SU-DHL-6 (cell line): Measurements from ENCODE around the gene PLCL1.

Source experiments
- H2AFZ ChIP-seq: fragments of 200-600 bp; sonication (generic); 2 replicates; pipeline ENCODE4 v1.6.1; 2014; ENCODE audit warnings: low read depth, mild to moderate bottlenecking, moderate library complexity, mixed read lengths, antibody characterized with exemption, low read length; ENCODE audit not compliant: severe bottlenecking
- H3F3A ChIP-seq: fragments of 200-600 bp; shearing (Covaris generic); 2 replicates; pipeline ENCODE4 v1.6.0; 2016; ENCODE audit warnings: antibody characterized with exemption, mild to moderate bottlenecking; ENCODE audit not compliant: insufficient read depth
- H3K27ac ChIP-seq: fragments of 200-600 bp; sonication (generic); 2 replicates; pipeline ENCODE4 v1.5.1; 2016; ENCODE audit warnings: low read depth, mild to moderate bottlenecking, low read length, moderate library complexity, mixed read lengths
- H3K27me3 ChIP-seq: fragments of 200-600 bp; sonication (generic), shearing (Covaris generic); 2 replicates; pipeline ENCODE4 v1.6.0; 2014; ENCODE audit warnings: mild to moderate bottlenecking, low read length
- H3K36me3 ChIP-seq: fragments of 200-600 bp; sonication (generic); 2 replicates; pipeline ENCODE4 v1.6.1; 2014; ENCODE audit warnings: mild to moderate bottlenecking, low read length, mixed read lengths
- H3K4me2 ChIP-seq: fragments of 300-600, 200-600 bp; shearing (Covaris generic), sonication (generic); 2 replicates; pipeline ENCODE4 v1.6.0; 2014; ENCODE audit warnings: low read length, low read depth, mild to moderate bottlenecking; ENCODE audit not compliant: poor library complexity, severe bottlenecking
- H3K4me3 ChIP-seq: fragments of 200-600 bp; sonication (generic); 2 replicates; pipeline ENCODE4 v1.5.1; 2014; ENCODE audit warnings: antibody characterized with exemption, low read length, mild to moderate bottlenecking, mixed read lengths; ENCODE audit not compliant: insufficient read depth, poor library complexity, severe bottlenecking
- H3K79me2 ChIP-seq: fragments of 200-600 bp; sonication (generic); 2 replicates; pipeline ENCODE4 v1.6.1; 2014; ENCODE audit warnings: mild to moderate bottlenecking, low read length, moderate library complexity; ENCODE audit not compliant: insufficient read depth
- H3K9ac ChIP-seq: fragments of 200-600 bp; sonication (generic); 2 replicates; pipeline ENCODE4 v1.7.0; 2014; ENCODE audit warnings: mild to moderate bottlenecking, low read length
- H3K9me2 ChIP-seq: fragments of 200-600 bp; sonication (generic); replicated peaks from 2 replicates; pipeline ENCODE4 v1.6.1; 2014; ENCODE audit warnings: low read length; ENCODE audit not compliant: insufficient read depth
- H3K9me3 ChIP-seq: fragments of 200-600 bp; sonication (generic); 2 replicates; pipeline ENCODE4 v1.6.1; 2014; ENCODE audit warnings: low read length, mixed read lengths; ENCODE audit not compliant: insufficient read depth
- H4K20me1 ChIP-seq: fragments of 200-600 bp; sonication (generic); 2 replicates; pipeline ENCODE4 v1.6.1; 2014; ENCODE audit warnings: low read depth, mild to moderate bottlenecking, antibody characterized with exemption, low read length, moderate library complexity, mixed read lengths
- EZH2phosphoT487 ChIP-seq: fragments of 200-600 bp; sonication (generic), shearing (Covaris generic); conservative IDR thresholded peaks from 2 replicates; pipeline ENCODE4 v1.6.1; 2018; ENCODE audit warnings: mild to moderate bottlenecking, antibody characterized with exemption, low read length, moderate library complexity, mixed read lengths
- TF ChIP-seq, protein P1 (sequence below): fragments of 200-600 bp; sonication (generic); IDR thresholded peaks from one replicate; pipeline ENCODE4 v1.5.1; 2017; ENCODE audit warnings: antibody characterized with exemption, mild to moderate bottlenecking, low read length, moderate library complexity; ENCODE audit not compliant: insufficient read depth, poor library complexity, severe bottlenecking

The PLCL1 gene

DNA sequence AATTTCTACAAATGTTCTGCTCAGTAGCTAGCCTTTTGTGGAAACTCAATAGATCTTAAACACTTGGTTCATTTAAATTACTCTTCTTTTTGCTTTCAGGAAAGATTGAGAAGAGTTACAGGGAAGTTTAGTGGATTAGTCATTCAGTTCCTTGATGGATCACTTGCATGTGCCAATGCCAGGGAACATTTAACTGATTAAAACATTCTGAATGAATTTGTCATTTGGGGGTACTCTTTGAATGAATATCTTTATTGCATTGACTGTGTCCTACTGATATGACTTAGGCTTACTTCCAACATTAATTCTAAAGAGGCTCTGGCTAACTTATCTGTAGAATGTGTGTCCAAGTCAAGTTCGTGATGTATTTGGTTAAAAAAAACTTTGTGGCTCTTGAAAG, 199.8 kb downstream of the PLCL1 start:
- Histone ChIP-seq H2AFZ (no peak overlapping the region), H3K9ac (no peak overlapping the region), H3K9me2 (no peaks in the 10 kb centered on the region), H3F3A (no peaks in the 10 kb centered on the region), H3K27me3 (no peaks in the 10 kb centered on the region), H3K27ac (no peak overlapping the region), H3K4me3 (no peak overlapping the region), H3K79me2 (no peaks in the 10 kb centered on the region), H3K4me2 (no peak overlapping the region), H3K9me3 (no peaks in the 10 kb centered on the region), H4K20me1 (no peaks in the 10 kb centered on the region), H3K36me3 (no peaks in the 10 kb centered on the region)
- TF ChIP-seq EZH2phosphoT487, result no peak
- TF ChIP-seq, protein P1, sequence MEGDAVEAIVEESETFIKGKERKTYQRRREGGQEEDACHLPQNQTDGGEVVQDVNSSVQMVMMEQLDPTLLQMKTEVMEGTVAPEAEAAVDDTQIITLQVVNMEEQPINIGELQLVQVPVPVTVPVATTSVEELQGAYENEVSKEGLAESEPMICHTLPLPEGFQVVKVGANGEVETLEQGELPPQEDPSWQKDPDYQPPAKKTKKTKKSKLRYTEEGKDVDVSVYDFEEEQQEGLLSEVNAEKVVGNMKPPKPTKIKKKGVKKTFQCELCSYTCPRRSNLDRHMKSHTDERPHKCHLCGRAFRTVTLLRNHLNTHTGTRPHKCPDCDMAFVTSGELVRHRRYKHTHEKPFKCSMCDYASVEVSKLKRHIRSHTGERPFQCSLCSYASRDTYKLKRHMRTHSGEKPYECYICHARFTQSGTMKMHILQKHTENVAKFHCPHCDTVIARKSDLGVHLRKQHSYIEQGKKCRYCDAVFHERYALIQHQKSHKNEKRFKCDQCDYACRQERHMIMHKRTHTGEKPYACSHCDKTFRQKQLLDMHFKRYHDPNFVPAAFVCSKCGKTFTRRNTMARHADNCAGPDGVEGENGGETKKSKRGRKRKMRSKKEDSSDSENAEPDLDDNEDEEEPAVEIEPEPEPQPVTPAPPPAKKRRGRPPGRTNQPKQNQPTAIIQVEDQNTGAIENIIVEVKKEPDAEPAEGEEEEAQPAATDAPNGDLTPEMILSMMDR, result no peak

DNA sequence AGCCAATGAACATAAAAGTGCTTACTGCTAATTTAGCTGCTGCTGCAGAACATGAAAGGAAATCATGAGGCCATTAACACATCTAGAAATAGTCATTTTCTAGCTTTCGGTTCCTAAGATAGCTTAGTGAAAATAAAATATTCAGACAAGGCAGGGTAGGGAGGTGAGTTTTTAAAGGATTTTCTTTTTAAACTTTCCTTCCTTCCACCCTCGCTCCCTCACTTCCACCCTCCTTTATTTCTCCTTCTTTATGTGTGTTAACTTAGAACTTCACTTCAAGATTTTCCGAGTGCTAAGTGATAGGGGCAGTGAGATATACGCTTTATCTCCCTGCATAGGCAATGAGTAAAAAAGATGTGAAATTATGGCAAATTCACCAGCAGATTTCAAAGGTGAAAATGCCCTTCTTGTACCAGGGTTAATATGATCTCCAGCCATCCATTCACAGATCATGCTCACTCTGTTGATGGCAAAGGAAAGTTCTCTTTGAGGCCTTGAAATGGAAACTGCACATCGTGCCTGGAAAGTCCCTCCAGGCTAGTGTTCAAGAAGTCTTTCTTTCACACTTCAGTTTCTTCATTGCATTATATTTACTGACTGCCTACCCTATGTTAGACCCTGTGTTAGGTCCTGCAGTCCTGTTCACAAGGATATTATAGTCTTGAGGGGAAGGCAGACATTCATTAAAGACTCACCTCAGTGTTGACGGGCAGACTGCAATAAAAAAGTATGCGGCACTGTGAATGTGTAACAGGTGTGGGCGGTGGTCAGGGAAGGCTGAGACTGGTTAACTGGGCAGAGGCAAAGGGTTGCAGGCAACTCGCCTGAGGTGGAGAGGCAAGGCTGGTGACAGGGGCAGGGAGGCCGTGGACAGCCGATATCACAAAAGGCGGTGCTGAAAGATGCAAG, 200.8 kb downstream of the PLCL1 start:
- no peak overlapping the region for H3K9ac ChIP-seq
- no peak overlapping the region for H3K4me2 ChIP-seq
- H3K36me3 ChIP-seq, result no peaks in the 10 kb centered on the region
- H3F3A ChIP-seq, result no peaks in the 10 kb centered on the region
- H3K9me3 ChIP-seq, result no peaks in the 10 kb centered on the region
- no peaks in the 10 kb centered on the region for H3K79me2 ChIP-seq
- H3K4me3 ChIP-seq, result no peak overlapping the region
- no peak overlapping the region for H2AFZ ChIP-seq
- TF ChIP-seq, protein P1, result no peak
- TF ChIP-seq EZH2phosphoT487, result no peak
- H3K9me2 ChIP-seq, result no peaks in the 10 kb centered on the region
- no peaks in the 10 kb centered on the region for H3K27me3 ChIP-seq
- H4K20me1 ChIP-seq, result no peaks in the 10 kb centered on the region
- H3K27ac ChIP-seq, result no peak overlapping the region

DNA sequence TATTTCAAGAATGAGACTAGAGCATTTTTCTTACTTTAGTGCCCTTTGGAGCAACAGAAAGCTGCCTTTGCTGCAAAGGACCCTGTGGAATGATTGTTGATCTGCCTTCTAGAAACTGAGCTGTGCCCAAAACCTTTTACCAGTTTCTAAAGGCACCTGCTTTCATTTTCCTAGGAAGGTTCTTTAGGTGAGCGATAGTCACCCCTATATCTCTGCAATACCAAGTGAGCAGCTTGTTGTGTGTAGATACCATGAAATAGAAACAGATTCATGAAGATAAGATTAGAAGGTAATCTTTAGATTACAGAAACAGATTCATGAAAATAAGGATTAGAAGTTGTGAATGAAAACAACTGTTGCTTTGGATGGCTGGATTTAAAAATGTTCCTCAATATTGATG, 202.3 kb downstream of the PLCL1 start:
- no peaks in the 10 kb centered on the region for H3K79me2 ChIP-seq
- no peaks in the 10 kb centered on the region for H3K27me3 ChIP-seq
- TF ChIP-seq, protein P1, result no peak
- no peak for TF ChIP-seq EZH2phosphoT487
- no peaks in the 10 kb centered on the region for H3K36me3 ChIP-seq
- no peaks in the 10 kb centered on the region for H4K20me1 ChIP-seq
- no peaks in the 10 kb centered on the region for H3K9me2 ChIP-seq
- no peaks in the 10 kb centered on the region for H3F3A ChIP-seq
- H3K9me3 ChIP-seq, result no peaks in the 10 kb centered on the region
- H3K9ac ChIP-seq, result no peak overlapping the region
- H3K4me3 ChIP-seq, result no peak overlapping the region
- no peak overlapping the region for H3K27ac ChIP-seq
- no peak overlapping the region for H3K4me2 ChIP-seq
- H2AFZ ChIP-seq, result no peak overlapping the region
